ENCODE results near the gene SCD5. TPM values are rescaled to one million over a fixed set of nuclear protein-coding genes. Genes with fewer than 3 reads are reported as not detected.

SCD5 gene
- polyA plus RNA-seq, 1 donor from 2014 or later, result 212 TPM

DNA sequence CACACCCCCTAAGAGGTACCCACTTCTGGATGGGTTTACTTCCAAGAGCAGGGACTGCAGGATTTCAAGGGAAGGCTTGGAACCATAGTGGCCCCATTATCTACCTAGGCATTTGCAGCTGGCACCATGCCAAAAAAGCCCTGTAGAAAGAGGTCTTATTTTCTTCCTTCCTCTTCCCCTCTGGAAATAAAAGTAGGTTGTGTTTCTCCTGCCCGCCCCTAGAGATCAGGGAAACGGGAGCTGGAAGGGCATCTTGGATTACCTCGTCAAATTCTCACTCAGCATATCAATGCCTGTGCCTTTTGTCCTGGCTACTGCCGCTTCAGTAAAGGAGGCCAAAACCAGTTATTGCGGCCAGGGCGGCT, 1.6 kb downstream of the SCD5 start:
- H2AFZ ChIP-seq (ENCODE audit: low read depth, low read length), result no peak overlapping the region
- TF ChIP-seq RAD21 (conservative IDR thresholded peaks at IDR 0.05) (no peak), EZH2 (IDR thresholded peaks at IDR 0.05; ENCODE audit: borderline replicate concordance, insufficient read depth, low read length, poor library complexity, severe bottlenecking) (no peak), POLR2AphosphoS5 (IDR thresholded peaks at IDR 0.05) (no peak), EP300 (conservative IDR thresholded peaks at IDR 0.05; ENCODE audit: poor library complexity, severe bottlenecking) (no peak), MXI1 (conservative IDR thresholded peaks at IDR 0.05; ENCODE audit: poor library complexity, severe bottlenecking) (no peak), SMC3 (conservative IDR thresholded peaks at IDR 0.05; ENCODE audit: poor library complexity) (no peak), TAF1 (IDR thresholded peaks at IDR 0.05; ENCODE audit: low read depth) (no peak)
- TF ChIP-seq, protein P1, sequence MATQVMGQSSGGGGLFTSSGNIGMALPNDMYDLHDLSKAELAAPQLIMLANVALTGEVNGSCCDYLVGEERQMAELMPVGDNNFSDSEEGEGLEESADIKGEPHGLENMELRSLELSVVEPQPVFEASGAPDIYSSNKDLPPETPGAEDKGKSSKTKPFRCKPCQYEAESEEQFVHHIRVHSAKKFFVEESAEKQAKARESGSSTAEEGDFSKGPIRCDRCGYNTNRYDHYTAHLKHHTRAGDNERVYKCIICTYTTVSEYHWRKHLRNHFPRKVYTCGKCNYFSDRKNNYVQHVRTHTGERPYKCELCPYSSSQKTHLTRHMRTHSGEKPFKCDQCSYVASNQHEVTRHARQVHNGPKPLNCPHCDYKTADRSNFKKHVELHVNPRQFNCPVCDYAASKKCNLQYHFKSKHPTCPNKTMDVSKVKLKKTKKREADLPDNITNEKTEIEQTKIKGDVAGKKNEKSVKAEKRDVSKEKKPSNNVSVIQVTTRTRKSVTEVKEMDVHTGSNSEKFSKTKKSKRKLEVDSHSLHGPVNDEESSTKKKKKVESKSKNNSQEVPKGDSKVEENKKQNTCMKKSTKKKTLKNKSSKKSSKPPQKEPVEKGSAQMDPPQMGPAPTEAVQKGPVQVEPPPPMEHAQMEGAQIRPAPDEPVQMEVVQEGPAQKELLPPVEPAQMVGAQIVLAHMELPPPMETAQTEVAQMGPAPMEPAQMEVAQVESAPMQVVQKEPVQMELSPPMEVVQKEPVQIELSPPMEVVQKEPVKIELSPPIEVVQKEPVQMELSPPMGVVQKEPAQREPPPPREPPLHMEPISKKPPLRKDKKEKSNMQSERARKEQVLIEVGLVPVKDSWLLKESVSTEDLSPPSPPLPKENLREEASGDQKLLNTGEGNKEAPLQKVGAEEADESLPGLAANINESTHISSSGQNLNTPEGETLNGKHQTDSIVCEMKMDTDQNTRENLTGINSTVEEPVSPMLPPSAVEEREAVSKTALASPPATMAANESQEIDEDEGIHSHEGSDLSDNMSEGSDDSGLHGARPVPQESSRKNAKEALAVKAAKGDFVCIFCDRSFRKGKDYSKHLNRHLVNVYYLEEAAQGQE (IDR thresholded peaks at IDR 0.05; ENCODE audit: borderline replicate concordance), result no peak
- TF ChIP-seq, protein P2, sequence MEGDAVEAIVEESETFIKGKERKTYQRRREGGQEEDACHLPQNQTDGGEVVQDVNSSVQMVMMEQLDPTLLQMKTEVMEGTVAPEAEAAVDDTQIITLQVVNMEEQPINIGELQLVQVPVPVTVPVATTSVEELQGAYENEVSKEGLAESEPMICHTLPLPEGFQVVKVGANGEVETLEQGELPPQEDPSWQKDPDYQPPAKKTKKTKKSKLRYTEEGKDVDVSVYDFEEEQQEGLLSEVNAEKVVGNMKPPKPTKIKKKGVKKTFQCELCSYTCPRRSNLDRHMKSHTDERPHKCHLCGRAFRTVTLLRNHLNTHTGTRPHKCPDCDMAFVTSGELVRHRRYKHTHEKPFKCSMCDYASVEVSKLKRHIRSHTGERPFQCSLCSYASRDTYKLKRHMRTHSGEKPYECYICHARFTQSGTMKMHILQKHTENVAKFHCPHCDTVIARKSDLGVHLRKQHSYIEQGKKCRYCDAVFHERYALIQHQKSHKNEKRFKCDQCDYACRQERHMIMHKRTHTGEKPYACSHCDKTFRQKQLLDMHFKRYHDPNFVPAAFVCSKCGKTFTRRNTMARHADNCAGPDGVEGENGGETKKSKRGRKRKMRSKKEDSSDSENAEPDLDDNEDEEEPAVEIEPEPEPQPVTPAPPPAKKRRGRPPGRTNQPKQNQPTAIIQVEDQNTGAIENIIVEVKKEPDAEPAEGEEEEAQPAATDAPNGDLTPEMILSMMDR (IDR thresholded peaks at IDR 0.05; ENCODE audit: poor library complexity, severe bottlenecking), result no peak
- H3F3A ChIP-seq (ENCODE audit: insufficient read depth, low read length, poor library complexity, severe bottlenecking), result no peaks in the 10 kb centered on the region
- no peaks in the 10 kb centered on the region for H3K36me3 ChIP-seq (ENCODE audit: insufficient read depth, low read length)
- H3K79me2 ChIP-seq (replicated peaks; ENCODE audit: insufficient read depth, low read length), result peaks cover 36% of the 10 kb centered on the region
- H3K27ac ChIP-seq (ENCODE audit: low read length), result no peak overlapping the region
- H3K27me3 ChIP-seq (ENCODE audit: insufficient read depth, low read depth, low read length), result no peaks in the 10 kb centered on the region
- H3K4me2 ChIP-seq (ENCODE audit: low read length), result peak overlapping the region; percentile 99
- H3K4me3 ChIP-seq (ENCODE audit: low read length), result peak overlapping the region; percentile 99
- H3K9me3 ChIP-seq (ENCODE audit: low read length), result no peaks in the 10 kb centered on the region
- no peaks in the 10 kb centered on the region for H3K9me2 ChIP-seq (ENCODE audit: insufficient read depth, low read length)
- peak overlapping the region; percentile 84 for H3K9ac ChIP-seq (ENCODE audit: low read length)
- no peaks in the 10 kb centered on the region for H4K20me1 ChIP-seq (ENCODE audit: insufficient read depth)

DNA sequence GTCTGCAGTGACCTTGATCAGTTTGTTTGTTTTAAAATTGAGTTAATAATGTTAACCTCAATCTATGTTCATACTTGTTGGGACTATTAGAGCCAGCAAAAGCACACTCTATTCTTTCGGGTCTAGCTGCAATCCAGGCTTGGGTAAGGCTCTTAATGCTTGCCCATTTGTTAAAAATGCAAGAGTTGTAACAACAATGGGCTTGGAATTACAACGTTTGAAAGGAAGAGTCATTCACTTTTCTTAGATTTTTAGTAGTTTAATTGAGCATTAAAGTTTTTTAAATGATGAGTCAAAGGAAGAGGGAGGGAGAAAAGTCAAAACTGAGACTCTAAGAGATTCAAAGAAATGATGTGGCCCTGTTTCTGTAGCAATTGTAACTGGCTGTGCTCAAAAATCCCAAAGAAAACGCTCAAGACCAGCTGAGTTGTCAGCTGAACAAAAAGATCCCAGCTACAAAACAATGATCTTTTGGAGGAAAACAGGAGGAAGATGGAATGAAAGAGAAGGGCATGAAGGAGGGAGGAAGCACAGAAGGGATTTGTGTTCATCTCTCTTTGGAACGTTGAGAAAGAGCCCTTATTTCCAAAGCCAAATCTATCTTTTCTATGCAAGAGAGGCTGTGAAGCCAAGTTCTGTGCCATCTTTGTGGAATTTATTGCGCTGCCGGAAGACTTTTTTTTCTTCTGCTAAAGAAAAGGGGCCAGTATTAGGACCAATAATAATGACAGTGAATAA, 5.5 kb downstream of the SCD5 start:
- Histone ChIP-seq H3K9ac (ENCODE audit: low read length) (no peak overlapping the region), H3K27ac (ENCODE audit: low read length) (no peak overlapping the region), H3K4me2 (ENCODE audit: low read length) (no peak overlapping the region), H3K79me2 (replicated peaks; ENCODE audit: insufficient read depth, low read length) (peaks cover 44% of the 10 kb centered on the region), H3K36me3 (ENCODE audit: insufficient read depth, low read length) (no peaks in the 10 kb centered on the region), H3K9me2 (ENCODE audit: insufficient read depth, low read length) (no peaks in the 10 kb centered on the region), H2AFZ (ENCODE audit: low read depth, low read length) (no peak overlapping the region), H4K20me1 (ENCODE audit: insufficient read depth) (no peaks in the 10 kb centered on the region), H3K9me3 (ENCODE audit: low read length) (no peaks in the 10 kb centered on the region), H3F3A (ENCODE audit: insufficient read depth, low read length, poor library complexity, severe bottlenecking) (no peaks in the 10 kb centered on the region), H3K27me3 (ENCODE audit: insufficient read depth, low read depth, low read length) (no peaks in the 10 kb centered on the region), H3K4me3 (ENCODE audit: low read length) (no peak overlapping the region)
- TF ChIP-seq RAD21 (conservative IDR thresholded peaks at IDR 0.05), result no peak
- no peak for TF ChIP-seq TAF1 (IDR thresholded peaks at IDR 0.05; ENCODE audit: low read depth)
- no peak for TF ChIP-seq MXI1 (conservative IDR thresholded peaks at IDR 0.05; ENCODE audit: poor library complexity, severe bottlenecking)
- TF ChIP-seq POLR2AphosphoS5 (IDR thresholded peaks at IDR 0.05), result no peak
- no peak for TF ChIP-seq EZH2 (IDR thresholded peaks at IDR 0.05; ENCODE audit: borderline replicate concordance, insufficient read depth, low read length, poor library complexity, severe bottlenecking)
- TF ChIP-seq, protein P2 (IDR thresholded peaks at IDR 0.05; ENCODE audit: poor library complexity, severe bottlenecking), result no peak
- TF ChIP-seq, protein P1 (IDR thresholded peaks at IDR 0.05; ENCODE audit: borderline replicate concordance), result no peak
- no peak for TF ChIP-seq SMC3 (conservative IDR thresholded peaks at IDR 0.05; ENCODE audit: poor library complexity)
- TF ChIP-seq EP300 (conservative IDR thresholded peaks at IDR 0.05; ENCODE audit: poor library complexity, severe bottlenecking), result no peak

All from neural cell (in vitro differentiated cells).